GM18873 (cell line): ENCODE results near the gene PRLR.

Experiments used
- ATAC-seq: cut with Tn5 transposase; IDR thresholded peaks from one replicate; pipeline ENCODE4 v1.9.1; 2021; ENCODE audit warnings: mild to moderate bottlenecking, moderate library complexity, moderate number of reproducible peaks; ENCODE audit not compliant: unreplicated experiment, low FRiP score

The PRLR gene

DNA sequence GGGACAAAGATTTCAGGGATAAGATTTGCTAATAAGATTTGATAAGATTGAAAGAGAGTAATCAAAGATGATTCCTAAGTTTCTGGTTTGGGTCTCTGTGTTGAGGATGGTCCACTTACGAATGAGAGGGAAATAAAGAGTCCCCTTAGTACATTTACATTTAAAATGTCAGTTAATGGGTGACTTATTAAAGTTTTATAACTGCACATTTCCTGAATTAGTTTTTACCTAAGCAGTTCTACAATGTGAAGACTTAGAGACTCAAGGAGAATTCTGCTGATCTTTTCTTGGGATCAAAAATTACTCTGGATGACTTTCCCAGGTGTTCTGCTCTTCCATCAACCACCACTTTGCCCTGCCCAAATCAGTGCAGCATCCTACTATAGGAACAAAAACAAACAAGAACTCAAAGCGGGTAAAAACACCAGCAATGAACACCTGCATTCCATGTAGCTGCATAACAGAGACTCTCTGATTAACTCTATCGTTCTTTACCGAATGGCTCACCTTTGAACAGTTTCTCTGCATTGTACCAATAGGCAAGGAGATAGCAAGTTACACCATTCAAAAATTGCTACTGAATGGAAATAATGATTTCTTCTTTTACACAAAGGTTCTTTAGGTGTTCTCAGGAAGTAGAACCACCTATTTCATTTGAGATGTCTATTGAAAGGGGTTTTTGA lies 65.3 kb downstream of the PRLR start:
- ATAC-seq = no peak

DNA sequence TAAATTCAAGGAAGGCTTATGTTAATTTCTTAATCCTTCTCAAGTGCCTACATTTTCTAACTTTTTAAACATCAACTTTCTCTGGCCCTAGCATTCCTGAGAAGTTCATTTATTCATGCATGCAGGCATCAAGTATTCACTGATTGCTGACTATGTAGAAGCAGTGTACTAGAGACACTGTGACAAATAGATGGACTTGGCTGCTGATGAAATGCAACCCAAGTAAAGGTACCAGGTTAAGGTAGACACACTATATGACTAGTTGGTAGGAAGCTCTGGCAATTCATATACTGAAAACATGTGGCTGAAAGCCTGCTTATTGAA lies 66.6 kb downstream of the PRLR start:
- ATAC-seq = no peak

DNA sequence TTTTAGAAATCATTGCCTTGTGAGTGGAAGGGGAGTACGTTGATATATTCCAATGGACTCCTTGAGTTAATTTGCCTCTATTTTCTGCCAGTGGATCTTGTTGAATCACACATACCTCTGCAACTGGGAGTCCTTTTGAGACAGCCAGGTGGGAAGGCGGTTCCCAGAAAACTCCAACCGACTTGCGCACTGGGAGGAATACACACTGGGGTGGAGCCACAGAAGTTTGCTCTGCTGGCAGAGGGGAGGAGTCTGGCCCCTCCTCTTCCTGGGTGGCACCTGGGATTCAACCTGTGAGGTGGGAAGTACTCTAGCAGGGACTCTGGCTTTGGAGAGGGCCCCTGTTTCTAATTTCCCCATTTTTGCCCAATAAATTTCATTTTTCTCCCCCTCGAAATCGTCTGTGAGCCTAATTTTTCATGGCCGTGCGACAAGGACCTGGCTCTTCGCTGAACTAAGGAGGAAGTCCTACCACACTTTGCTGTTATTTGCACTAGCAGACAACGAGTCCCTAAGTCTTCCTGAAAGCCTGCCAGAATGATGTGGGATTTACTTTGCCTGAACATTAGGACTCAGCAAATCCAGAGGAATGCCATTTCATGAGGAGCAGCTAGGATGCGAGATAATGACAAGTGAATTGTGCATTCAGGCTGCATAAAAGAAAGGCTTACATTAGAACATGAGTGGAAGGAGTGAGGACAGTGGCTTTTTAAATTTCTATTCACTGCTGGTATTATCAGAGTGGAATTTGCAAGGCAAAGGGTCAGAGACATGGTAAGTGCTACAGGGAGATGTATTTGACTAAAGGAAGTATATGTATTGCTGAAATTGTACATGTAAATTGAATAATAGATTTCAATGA lies 67.2 kb downstream of the PRLR start:
- ATAC-seq = no peak

DNA sequence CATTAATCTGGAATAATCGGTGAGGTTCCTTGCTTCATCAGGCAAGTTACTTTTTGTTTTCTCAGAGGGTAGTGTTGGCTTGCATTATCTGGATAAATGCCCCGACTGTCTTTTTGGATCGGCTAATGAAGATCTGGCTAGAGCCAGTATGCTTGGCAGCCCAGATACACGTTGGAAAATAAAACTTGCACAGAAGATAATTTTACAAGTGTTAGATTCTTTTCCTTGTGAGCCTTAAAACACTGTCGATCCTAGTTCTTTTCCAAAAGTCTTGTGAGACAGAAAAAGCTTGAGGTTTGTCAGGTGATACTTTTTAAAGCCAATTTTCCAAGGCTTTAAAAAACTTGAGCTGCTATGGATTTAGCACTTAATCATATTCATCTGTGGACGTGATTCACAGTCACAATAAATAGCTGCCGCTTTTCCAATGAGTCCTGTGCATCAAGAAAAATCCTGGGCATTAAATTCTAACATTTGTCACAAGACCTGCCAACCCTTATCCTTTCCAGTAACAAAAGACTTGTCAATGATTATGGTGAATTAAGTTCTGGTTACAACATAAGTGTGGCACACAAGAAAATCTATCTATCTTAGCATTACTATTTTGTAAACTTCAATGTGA lies 68.5 kb downstream of the PRLR start:
- ATAC-seq = no peak

DNA sequence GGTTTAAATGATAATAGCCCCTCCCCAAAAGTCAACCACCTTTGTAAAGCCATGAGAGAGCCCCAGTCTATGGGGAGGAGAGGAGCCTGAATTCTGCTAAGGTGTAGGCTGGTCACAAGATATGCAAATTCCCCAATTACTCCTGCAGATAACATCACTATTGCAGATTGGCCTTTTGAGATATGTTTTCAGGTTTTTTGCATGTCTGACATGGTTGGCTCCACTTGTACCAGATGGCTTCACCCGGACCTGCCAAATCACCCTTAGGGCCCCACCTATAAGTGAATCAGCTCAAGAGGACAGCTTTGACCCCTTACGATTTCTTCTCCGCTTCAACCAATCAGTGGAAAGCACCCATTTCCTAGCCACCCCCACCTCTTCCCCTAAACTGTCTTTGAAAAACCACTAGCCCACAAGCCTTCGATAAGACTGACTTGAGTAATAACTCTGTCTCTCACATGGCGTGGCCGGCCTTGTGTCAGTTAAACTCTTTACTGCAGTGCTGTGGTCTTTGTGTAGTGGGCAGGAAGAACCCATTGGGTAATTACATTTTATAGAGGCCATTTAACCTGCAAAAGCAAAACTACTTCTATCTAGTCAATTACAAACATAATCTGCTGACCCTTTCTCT lies 69.7 kb downstream of the PRLR start:
- ATAC-seq = no peak

DNA sequence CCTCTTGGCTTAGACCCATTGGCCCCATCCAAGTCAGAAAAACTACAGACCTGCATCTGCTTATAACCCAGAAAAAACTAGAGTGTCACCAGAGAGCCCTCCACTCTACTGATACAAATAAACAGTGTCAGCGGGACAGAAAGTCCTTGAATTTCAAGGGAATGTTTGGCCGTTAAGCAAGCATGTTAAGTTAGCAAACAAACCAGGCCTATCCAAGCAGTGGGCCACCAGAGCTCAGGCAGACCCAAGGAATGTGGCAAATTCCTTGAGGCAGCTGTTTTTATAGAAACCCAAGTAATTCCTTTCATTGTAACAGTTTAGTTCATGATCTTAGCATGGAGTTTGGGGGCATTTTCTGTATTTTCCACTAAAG lies 70.9 kb downstream of the PRLR start:
- ATAC-seq = no peak

DNA sequence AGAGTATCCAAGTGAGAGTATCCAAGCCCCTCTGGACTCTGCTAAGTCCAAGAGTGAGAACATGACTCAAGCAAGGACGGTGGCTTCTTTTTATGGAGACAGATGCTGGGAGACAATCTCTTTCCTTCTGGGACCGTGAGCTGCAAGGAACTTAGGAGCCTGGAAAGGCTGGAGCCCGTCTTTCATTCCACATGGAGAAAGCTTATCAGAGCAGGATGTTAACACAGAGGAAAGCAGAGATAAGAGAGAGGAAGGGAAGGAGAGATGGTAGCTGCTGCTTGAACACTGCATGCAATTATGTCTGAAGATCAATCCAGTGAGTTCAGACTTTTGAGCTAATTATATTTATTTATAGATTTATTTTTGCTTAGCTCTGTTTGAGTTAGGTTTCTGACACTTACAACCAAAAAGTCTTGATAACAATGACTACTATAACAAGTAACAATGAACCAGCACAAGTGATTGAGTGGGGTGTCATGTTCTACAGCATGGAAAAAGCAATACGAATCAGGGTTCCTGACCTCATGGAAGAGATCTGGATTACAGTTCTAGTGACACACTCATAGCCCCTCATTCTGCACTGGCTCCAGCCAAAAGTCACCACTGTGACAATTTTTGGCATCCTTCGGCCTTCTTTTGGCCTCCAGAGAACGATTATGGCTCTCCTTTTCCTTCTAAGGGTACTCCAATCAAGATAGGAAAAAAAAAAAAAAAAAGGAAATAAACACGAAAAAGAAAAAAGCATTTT lies 71.5 kb downstream of the PRLR start:
- no peak for ATAC-seq

DNA sequence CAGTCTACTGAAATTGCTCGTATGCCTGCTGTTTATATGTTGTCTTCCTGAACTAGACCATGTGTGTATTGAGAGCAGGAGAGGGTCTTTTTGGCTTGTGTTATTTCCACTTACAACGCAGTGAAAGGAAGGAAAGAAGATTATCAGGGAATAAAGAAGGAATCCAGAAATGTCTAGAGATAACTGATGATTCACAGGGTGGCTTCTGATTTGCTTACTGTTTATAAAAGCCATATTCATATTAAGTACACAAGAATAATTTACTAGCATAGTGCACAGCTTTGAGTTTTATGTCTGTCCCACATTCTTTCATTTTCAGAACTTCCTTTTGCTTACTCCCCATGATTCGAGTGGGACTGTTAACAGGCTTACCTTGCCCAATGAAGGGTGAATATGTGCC lies 72.1 kb downstream of the PRLR start:
- ATAC-seq = no peak

DNA sequence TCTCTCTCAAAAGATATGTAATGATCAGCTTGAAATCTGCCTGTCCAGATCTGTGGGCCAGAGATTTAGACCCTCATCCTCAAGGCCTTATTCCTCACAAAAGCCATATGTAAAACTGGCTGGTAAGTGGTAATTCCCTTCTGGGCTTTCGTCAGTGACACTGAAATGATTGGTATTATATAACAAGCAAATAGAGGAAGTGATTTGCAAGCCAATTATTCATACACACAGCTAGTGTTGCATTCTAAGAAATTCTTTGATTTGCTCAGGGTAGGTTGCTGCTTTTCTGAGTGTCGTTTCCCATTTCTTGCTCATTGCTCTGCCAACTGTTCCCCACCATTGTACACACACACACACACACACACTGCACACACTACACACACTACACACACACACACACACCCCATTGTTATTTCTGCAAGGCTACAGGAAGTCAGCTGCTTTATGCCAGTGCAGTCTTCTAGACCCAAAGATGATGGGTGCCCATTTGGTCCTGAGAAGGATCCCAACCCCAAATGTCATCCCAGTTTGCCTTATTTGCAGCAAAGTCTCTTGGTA lies 76.8 kb downstream of the PRLR start:
- no peak for ATAC-seq

DNA sequence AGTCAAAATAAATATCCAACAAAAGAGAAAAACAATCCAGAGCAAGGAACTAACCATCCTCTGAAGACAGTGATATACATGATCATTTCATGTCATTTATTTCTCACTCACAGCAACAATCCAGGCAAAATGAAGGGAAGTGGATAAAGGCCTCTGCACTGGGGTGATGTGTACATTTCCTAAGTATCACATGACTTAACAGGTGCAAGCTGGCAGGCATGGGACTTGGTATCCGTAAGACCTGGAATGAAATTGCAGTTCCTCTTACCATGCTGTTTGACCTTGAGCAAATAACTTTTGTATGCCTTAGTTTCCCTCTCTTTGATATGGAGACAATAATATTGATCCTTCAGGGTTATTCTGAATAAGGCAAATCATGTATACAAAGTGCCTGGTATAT lies 77.6 kb downstream of the PRLR start:
- ATAC-seq = no peak

DNA sequence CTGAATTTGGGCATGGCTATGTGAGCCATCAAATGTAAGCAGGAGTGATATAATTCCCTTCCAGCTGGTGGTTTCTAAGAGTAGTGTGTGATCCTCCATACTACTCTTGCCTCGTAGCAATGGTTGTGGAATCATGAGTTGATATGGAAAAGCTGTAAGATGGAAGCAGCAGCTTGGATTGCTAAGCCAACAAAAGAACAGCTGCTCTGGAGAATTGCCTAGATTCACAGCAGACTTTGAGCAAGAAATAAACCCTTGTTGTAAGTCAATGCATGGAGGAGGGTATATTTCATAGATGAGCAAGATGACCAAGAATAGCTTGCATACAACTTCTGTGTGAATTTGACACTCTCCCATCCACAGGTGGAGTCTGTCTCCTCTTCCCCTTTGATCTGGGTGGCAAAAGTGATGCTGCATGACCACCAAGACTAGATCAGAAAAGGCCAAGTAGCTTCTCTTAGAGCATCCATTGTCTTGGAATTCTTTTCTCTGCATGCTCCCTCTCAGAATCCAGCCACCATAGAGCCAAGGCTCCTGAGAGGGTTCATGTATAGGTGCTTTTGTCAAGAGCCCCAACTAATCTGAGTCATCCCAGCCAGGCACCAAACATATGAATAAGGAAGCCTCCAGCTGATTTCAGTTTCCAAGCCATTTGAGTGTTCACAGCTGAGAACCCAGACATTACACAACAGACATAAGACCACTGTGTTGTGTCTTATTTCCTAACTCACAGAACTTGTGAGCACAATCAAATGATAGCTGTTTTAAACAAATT lies 79.0 kb downstream of the PRLR start:
- no peak for ATAC-seq

DNA sequence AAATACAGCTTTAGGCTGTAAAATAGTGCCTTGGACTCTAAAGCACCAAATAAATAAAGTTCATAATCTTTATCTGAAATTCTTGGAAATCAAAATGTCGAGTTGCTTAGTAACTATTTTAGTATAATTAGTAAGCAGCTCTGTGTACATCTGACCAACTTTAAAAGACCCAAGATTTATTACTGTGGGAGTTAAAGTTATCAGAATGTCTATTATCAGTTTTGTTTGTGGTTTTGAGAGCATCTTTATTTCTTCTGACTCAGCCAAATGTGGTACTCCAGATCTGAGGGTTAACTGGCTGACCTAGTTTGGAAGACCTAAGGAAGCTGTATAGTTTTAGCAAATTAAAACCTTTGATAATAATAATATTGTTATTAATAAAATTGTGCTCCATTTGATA lies 81.2 kb downstream of the PRLR start:
- no peak for ATAC-seq

DNA sequence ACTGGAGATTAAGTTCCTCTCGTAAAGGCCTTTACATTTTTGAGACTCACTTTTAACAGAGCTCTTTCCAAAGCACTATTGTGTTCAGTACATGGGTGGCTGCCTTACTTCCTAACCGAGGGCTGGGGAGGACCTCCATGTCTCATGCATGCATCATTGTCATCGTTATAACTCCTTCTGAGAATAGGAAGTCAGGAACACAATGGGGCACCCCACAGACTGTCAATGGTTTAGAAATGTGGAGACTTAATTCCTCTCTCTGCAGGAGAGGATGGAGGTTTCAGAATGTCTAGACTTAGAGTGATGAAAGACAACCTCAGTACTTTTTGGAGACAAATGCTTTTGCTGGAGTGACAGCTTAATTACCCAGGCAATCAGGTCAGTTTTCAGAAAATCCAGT lies 83.9 kb downstream of the PRLR start:
- ATAC-seq = no peak

DNA sequence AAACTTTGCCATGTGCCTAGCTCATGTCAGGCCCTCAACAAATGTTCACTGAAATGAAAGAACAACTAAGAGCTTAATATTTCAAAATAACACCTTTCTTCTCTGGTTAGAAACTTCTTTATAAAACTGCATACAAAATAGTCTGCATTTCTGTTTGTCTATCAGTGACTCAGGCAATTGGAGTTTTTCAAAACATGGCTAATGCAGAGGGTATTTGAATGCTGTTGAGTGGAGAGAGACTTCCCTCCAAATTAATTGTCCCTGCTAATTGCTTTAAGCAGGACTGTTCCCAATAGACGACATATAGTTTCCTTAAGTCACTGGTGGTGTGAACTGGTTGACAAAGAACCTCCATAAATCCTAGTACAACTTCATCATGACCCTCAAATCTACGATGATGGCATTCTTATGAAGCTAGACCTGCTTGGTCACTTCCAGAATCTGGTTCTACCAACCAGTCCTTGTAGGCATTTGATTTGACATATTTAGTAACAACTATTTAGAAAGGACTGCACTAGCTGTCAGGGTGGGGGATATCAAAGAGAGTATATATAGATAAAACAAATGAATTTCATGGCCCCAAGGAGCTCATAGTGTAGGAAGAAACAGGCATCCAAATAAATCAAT lies 84.5 kb downstream of the PRLR start:
- ATAC-seq = no peak

DNA sequence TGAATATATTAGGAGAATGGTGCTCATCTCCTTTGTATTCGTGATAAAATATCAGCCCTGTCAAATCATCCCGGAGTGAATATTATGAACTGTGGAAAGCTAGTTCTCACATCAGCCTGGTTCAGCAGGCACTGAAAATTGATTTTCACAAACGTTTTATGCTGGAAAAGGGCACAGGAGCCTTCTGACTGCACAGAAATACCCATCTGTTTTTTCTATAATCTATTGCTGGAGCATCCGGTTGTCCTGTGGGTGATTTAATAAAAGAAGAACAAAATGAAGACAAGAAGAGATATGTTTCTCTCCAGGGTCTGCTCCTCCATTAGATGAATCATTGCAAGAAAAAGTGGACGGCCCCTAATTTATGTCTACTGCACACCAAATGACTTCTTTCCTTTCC lies 85.3 kb downstream of the PRLR start:
- no peak for ATAC-seq

DNA sequence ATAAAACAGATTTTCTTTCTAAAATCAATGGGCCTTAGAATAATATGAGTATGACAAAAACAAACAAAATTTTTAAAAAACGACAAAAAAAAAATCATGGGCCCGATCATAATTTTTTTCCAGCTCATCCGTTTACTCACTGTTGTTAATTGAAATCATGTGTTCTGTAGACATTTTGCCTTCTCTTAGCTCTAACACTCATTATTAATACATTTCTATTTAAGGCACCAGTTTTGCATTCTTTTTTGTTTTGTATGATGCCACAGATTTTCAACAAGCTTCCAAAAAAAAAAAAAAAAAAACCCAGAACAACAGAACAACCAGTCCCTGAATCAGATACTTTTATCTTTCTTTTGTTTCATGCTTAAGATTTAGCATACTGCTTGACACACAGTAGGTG lies 86.4 kb downstream of the PRLR start:
- no peak for ATAC-seq

DNA sequence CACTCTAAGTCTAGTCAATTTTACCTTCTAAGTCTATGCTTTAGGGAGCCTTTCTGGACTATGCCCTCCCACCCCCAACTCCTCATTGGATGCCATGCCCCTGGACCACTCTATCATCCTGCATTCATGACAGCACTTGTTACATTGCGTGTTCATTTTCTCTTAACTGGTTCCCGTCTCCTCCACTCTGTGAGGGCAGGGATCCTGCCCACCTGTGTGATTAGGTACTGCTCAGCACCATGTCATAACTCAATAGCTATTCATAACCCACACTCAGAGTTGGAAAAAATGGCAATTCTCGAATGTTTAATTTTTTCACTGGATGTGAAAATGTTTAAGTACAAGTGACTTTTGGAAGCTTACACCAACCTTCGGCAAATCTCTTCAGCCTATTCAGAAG lies 88.5 kb downstream of the PRLR start:
- no peak for ATAC-seq

DNA sequence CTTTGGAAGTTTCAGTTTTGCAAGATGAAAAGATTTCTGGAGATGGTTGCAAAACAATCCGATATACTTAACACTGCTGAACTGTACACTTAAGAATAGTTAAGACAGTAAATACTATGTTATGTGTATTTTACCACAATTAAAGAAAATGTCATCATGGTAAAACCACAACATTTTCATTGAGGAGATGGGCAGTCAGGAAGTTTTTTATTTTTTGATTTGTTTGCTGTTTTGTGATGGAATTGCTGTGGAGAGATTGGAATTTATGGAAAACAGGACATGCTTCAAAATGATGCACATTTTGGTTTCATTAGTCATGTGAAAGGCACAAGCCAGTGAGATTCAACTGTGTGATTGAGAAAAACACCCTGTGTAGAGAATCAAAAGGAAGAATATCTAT lies 92.1 kb downstream of the PRLR start:
- ATAC-seq = no peak

DNA sequence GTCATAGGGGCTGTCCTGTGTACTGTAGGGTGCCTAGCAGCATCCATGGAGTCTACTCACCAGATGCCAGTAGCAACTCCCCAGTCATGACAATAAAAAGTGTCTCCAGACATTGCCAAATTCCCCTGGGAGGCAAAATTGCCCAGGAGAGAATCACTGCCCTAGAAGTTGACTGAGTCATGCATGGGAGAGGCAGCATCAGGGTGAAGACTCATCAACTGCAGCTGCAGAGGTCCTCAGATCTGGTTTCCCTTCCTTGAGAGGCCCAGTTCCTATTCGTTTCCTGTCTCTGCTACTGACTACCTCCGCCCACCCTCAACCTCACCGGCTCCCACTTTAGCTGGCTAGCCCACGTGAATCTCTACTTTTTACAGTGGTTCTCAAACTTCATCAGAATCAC lies 93.9 kb downstream of the PRLR start:
- no peak for ATAC-seq
